Activated T-helper 9 cell treated with anti-CD3 and anti-CD28 coated beads, Interleukin-2, amount 50 U/mL, for 16 hours (primary cell): ENCODE measurements around the gene RAD23B.
"Not testable (repeated sequence)": the region's sequence is repeated elsewhere in the genome, so short reads cannot be mapped to it uniquely, and the experiment has no call there.

Source experiments
- DNase-seq: peaks from one replicate; pipeline ENCODE4 v3.0.0-alpha.2; 2020; ENCODE audit warnings: low read depth

Gene RAD23B

GRCh38 chr9:107282759-107283622 lies at the start of gene RAD23B:
RAD23B (plus strand) TSS chr9:107283279; CDS start chr9:107283630, 351 bp downstream.
- DNase-seq, result peak; percentile 98

- no peak for DNase-seq
These were observed 47.2 kb upstream of the RAD23B start for GRCh38 chr9:107235765-107236442.

GRCh38 chr9:107237873-107238272 lies 45.2 kb upstream of the RAD23B start:
- DNase-seq, result no peak

GRCh38 chr9:107239474-107239873 lies 43.6 kb upstream of the RAD23B start:
- DNase-seq, result no peak

GRCh38 chr9:107240260-107240659 lies 42.8 kb upstream of the RAD23B start:
- DNase-seq, result no peak

- DNase-seq, result no peak
These were observed 40.7 kb upstream of the RAD23B start for GRCh38 chr9:107242073-107243030.

GRCh38 chr9:107243742-107244141 lies 39.3 kb upstream of the RAD23B start:
- DNase-seq, result no peak

- DNase-seq, result no peak
These were observed 36.5 kb upstream of the RAD23B start for GRCh38 chr9:107246259-107247254.

- no peak for DNase-seq
These were observed 34.4 kb upstream of the RAD23B start for GRCh38 chr9:107248714-107249113.

GRCh38 chr9:107249131-107249533 lies 33.9 kb upstream of the RAD23B start:
- DNase-seq, result no peak

GRCh38 chr9:107249665-107250285 lies 33.3 kb upstream of the RAD23B start:
- DNase-seq, result no peak

- no peak for DNase-seq
These were observed 31.2 kb upstream of the RAD23B start for GRCh38 chr9:107251756-107252322.

GRCh38 chr9:107258919-107259318 lies 24.2 kb upstream of the RAD23B start:
- DNase-seq, result no peak

GRCh38 chr9:107259751-107260313 lies 23.2 kb upstream of the RAD23B start:
- DNase-seq, result not testable (repeated sequence)

- no peak for DNase-seq
These were observed 22.5 kb upstream of the RAD23B start for GRCh38 chr9:107260437-107261081.

- no peak for DNase-seq
These were observed 22.0 kb upstream of the RAD23B start for GRCh38 chr9:107261106-107261505.

GRCh38 chr9:107263289-107263688 lies 19.8 kb upstream of the RAD23B start:
- no peak for DNase-seq

- no peak for DNase-seq
These were observed 16.3 kb upstream of the RAD23B start for GRCh38 chr9:107266624-107267368.
